ENCODE results near the gene DLGAP4.

DNA sequence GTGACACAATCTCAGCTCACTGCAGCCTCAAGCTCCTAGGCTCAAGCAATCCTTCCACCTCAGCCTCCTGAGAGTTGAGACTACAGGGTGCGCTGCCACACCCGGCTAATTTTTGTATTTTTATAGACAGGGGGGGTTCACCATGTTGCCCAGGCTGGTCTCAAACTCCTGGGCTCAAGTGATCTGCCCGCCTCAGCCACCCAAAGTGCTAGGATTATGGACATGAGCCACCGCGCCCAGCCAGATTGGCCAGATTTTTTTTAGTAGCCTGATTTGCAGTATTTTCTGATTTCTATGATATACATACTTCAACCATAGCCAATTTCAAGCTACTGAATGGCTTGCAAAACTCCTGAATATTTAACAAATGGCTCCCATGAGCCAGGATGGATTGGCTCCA, 21.4 kb upstream of the DLGAP4 start:
- TF ChIP-seq, protein P1, sequence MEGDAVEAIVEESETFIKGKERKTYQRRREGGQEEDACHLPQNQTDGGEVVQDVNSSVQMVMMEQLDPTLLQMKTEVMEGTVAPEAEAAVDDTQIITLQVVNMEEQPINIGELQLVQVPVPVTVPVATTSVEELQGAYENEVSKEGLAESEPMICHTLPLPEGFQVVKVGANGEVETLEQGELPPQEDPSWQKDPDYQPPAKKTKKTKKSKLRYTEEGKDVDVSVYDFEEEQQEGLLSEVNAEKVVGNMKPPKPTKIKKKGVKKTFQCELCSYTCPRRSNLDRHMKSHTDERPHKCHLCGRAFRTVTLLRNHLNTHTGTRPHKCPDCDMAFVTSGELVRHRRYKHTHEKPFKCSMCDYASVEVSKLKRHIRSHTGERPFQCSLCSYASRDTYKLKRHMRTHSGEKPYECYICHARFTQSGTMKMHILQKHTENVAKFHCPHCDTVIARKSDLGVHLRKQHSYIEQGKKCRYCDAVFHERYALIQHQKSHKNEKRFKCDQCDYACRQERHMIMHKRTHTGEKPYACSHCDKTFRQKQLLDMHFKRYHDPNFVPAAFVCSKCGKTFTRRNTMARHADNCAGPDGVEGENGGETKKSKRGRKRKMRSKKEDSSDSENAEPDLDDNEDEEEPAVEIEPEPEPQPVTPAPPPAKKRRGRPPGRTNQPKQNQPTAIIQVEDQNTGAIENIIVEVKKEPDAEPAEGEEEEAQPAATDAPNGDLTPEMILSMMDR (IDR thresholded peaks at IDR 0.05; ENCODE audit: low read length), result no peak
- TF ChIP-seq EZH2 (optimal IDR thresholded peaks at IDR 0.05; ENCODE audit: low read depth, low read length), result no peak
